ENCODE measurements around the gene AMIGO3. TPM values are rescaled to one million over a fixed set of nuclear protein-coding genes. Genes with fewer than 3 reads are reported as not detected.

The AMIGO3 gene
- polyA plus RNA-seq, 1 experiment: not detected

DNA sequence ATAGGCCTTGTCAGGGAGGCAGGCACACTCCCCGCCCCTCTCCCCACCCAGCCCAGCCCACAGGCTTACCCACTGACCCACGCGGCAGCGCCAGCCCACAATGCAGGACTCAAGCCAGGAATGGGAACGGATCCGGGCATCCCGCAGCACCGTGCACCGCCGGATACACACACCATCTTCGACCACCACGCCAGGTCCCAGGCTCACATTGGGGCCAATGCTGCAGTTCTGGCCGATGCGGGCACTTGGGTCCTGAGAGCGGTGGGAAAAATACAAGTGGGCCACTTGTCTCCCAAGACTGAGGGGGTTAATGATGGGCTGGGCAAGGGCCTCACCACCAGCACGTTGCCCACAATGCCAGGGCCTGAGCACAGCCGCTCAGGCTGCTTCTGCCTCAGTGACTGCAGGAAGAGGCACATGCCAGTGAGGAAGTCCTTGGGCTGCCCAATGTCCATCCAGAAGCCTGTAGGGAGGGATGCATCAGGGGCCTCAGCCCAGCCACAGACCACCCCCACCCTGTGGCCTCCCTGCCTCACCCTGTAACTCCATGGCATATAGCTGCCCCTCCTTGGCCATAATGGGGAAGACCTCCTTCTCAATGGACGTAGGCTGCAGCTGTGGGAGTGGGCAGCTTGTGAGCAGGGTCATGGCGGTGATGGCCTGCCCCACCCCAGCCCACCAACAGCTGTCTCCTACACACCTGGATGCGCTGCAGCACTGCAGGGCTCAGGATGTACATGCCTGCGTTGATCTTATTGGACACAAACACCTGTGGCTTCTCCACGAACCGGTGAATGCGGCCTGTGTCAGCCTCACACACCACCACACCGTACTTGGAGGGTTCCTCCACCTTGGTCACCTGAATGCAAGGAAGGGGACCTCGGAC lies 2.7 kb upstream of the AMIGO3 start:
- CTCF ChIA-PET: interaction anchor here (4.4 kb wide), 1 partner anchor 117 kb away, joined by 24 read pairs; no protein-coding TSS in a partner anchor
- peaks cover 22% of the 10 kb centered on the region for H3K36me3 ChIP-seq (ENCODE audit: control insufficient read depth, insufficient read depth, low read length)
- POLR2A ChIA-PET: no interaction called here
- no peaks in the 10 kb centered on the region for H3K27me3 ChIP-seq (ENCODE audit: control insufficient read depth, insufficient read depth, low read length)
- no peak for DNase-seq (ENCODE audit: low read depth)
- H3K4me3 ChIP-seq (ENCODE audit: low read depth, low read length): no peak overlapping the region
- TF ChIP-seq, protein P1, sequence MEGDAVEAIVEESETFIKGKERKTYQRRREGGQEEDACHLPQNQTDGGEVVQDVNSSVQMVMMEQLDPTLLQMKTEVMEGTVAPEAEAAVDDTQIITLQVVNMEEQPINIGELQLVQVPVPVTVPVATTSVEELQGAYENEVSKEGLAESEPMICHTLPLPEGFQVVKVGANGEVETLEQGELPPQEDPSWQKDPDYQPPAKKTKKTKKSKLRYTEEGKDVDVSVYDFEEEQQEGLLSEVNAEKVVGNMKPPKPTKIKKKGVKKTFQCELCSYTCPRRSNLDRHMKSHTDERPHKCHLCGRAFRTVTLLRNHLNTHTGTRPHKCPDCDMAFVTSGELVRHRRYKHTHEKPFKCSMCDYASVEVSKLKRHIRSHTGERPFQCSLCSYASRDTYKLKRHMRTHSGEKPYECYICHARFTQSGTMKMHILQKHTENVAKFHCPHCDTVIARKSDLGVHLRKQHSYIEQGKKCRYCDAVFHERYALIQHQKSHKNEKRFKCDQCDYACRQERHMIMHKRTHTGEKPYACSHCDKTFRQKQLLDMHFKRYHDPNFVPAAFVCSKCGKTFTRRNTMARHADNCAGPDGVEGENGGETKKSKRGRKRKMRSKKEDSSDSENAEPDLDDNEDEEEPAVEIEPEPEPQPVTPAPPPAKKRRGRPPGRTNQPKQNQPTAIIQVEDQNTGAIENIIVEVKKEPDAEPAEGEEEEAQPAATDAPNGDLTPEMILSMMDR (IDR thresholded peaks at IDR 0.05; ENCODE audit: insufficient read depth, low read depth, low read length): no peak

DNA sequence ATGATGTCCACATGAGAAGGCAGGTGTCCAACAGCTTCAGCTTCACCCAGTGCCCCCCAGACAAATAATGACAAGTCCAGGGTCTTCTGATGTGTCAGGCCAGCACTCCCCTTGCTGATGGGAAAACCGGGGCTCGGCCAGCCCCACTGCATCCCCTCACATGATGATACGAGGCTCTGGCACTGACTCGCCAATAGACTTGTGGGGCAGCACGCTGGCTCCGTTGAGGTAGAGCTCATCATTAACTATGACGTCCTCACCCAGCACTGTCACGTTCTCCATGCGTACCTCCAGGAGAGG lies 2.1 kb upstream of the AMIGO3 start:
- Histone ChIP-seq H3K4me3 (ENCODE audit: low read depth, low read length) (no peak overlapping the region), H3K36me3 (ENCODE audit: control insufficient read depth, insufficient read depth, low read length) (peaks cover 18% of the 10 kb centered on the region), H3K27me3 (ENCODE audit: control insufficient read depth, insufficient read depth, low read length) (no peaks in the 10 kb centered on the region)
- ChIA-PET CTCF (interaction anchor here (0.9 to 4.4 kb wide), 2 partner anchors 14 to 117 kb away, joined by 3 to 24 read pairs; no protein-coding TSS in a partner anchor), POLR2A (no interaction called here)
- DNase-seq (ENCODE audit: low read depth): no peak
- TF ChIP-seq, protein P1 (IDR thresholded peaks at IDR 0.05; ENCODE audit: insufficient read depth, low read depth, low read length): no peak

DNA sequence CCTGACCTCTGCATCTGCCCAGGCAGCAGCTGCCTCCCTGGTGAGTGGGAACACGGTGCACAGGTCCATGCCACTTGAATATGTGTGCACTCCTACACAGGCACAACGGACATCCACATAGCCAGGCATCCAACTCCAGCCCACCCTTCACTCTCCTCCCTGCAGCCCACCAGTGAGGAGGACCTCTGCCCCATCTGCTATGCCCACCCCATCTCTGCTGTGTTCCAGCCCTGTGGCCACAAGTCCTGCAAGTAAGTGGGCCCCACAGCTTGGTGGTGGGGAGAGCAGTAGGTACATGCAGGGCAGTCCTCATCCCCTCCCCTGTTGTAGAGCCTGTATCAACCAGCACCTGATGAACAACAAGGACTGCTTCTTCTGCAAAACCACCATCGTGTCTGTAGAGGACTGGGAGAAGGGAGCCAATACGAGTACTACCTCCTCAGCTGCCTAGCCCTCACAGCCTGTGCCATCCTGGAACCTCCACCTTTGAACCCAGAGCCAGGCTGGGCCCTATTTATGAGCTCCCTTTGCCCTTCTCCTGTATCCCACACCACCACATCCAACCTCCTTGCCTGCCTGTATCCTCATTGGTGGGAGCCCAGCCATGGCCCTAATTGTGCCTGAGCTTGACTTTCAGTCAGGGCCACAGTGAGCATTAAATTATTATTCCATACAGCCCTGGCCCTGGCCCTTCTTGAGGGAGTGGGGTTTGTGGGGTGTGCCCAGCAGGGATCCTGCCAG lies 1.5 kb upstream of the AMIGO3 start:
- H3K4me3 ChIP-seq (ENCODE audit: low read depth, low read length): no peak overlapping the region
- no peaks in the 10 kb centered on the region for H3K27me3 ChIP-seq (ENCODE audit: control insufficient read depth, insufficient read depth, low read length)
- ChIA-PET POLR2A (no interaction called here), CTCF (interaction anchor here (0.9 to 4.4 kb wide), 2 partner anchors 15 to 118 kb away, joined by 3 to 24 read pairs; no protein-coding TSS in a partner anchor)
- TF ChIP-seq, protein P1 (IDR thresholded peaks at IDR 0.05; ENCODE audit: insufficient read depth, low read depth, low read length): no peak
- peaks cover 18% of the 10 kb centered on the region for H3K36me3 ChIP-seq (ENCODE audit: control insufficient read depth, insufficient read depth, low read length)
- DNase-seq (ENCODE audit: low read depth): no peak

DNA sequence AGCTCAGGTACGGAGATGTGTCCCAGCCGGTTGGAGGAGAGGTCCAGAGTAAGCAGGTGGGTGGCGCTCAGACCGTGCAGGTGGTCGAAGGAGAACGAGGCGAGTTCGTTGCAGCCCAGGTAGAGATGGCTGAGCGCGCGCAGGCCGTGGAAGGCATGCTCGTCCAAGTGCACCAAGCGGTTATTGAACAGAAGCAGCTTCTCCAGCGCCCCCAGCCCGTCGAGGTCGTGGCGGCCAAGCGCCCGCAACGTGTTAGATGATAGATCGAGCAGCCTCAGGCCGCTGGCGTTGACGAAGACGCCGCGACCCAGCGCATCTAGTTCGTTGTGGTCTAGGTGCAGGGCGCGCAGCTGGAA lies 648 bp downstream of the AMIGO3 start:
- DNase-seq (ENCODE audit: low read depth): no peak
- H3K36me3 ChIP-seq (ENCODE audit: control insufficient read depth, insufficient read depth, low read length): peaks cover 21% of the 10 kb centered on the region
- POLR2A ChIA-PET: no interaction called here
- H3K4me3 ChIP-seq (ENCODE audit: low read depth, low read length): peak overlapping the region; percentile 50
- TF ChIP-seq, protein P1 (IDR thresholded peaks at IDR 0.05; ENCODE audit: insufficient read depth, low read depth, low read length): no peak
- CTCF ChIA-PET: interaction anchor here (0.7 to 4.4 kb wide), 2 partner anchors 120 to 180 kb away, joined by 3 to 24 read pairs; no protein-coding TSS in a partner anchor
- no peaks in the 10 kb centered on the region for H3K27me3 ChIP-seq (ENCODE audit: control insufficient read depth, insufficient read depth, low read length)
